Liver (tissue), 3 donors: ENCODE data around the gene AGBL4.

Experiments
- GABPA ChIP-seq, 2 donors: IDR thresholded peaks in 1 of 2; conservative IDR thresholded peaks in 1 of 2; 2 replicates each; pipeline ENCODE4 v1.6.1; 2016; ENCODE audit warnings: antibody characterized with exemption in 2 of 2, mild to moderate bottlenecking in 1 of 2, moderate library complexity in 1 of 2
- SP1 ChIP-seq: IDR thresholded peaks from 2 replicates; pipeline ENCODE4 v1.6.1; 2018; ENCODE audit warnings: antibody characterized with exemption, mild to moderate bottlenecking
- YY1 ChIP-seq: IDR thresholded peaks from 2 replicates; pipeline ENCODE4 v1.6.1; 2016; ENCODE audit warnings: antibody characterized with exemption, mild to moderate bottlenecking
- TF ChIP-seq, protein P1 (sequence below): fragments of 150-350 bp; IDR thresholded peaks from 2 replicates; pipeline ENCODE4 v1.5.1; 2017; ENCODE audit warnings: improper control_type of control experiment, low read depth, low read length; ENCODE audit not compliant: missing input control
- donor health status: healthy.
- donor health status: healthy.

DNA sequence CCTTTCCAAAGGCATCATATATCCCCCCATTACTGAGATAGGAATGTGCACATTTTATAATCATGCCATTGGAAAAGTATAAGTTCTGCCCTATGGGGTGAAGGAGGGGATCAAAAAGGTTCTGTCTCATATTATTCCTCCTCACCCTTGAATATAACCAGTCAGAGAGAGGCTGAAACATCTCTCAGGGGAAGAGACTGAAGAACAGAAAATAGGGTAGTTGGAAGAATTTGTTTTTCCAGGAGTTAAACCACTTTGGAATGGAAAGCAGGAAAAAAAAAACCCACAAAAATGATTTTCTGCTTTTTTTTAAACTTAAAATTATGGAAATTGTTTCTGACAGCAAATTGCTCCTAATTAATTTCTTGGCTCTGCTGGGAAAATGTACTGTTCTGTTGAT is 1194.3 kb downstream of the AGBL4 start:
- TF ChIP-seq, protein P1, sequence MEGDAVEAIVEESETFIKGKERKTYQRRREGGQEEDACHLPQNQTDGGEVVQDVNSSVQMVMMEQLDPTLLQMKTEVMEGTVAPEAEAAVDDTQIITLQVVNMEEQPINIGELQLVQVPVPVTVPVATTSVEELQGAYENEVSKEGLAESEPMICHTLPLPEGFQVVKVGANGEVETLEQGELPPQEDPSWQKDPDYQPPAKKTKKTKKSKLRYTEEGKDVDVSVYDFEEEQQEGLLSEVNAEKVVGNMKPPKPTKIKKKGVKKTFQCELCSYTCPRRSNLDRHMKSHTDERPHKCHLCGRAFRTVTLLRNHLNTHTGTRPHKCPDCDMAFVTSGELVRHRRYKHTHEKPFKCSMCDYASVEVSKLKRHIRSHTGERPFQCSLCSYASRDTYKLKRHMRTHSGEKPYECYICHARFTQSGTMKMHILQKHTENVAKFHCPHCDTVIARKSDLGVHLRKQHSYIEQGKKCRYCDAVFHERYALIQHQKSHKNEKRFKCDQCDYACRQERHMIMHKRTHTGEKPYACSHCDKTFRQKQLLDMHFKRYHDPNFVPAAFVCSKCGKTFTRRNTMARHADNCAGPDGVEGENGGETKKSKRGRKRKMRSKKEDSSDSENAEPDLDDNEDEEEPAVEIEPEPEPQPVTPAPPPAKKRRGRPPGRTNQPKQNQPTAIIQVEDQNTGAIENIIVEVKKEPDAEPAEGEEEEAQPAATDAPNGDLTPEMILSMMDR, result no peak
- TF ChIP-seq GABPA (IDR thresholded peaks at IDR 0.05 in 1 of 2, conservative IDR thresholded peaks at IDR 0.05 in 1 of 2) (no peak), SP1 (no peak), YY1 (no peak)
